Pancreas (tissue), 10 donors: Measurements from ENCODE around the gene P2RX3. TPM values are rescaled to one million over a fixed set of nuclear protein-coding genes. Genes with fewer than 3 reads are reported as not detected.
"Not testable (repeated sequence)": the region's sequence is repeated elsewhere in the genome, so short reads cannot be mapped to it uniquely, and the experiment has no call there.

Experiments
- ATAC-seq, 4 donors: fragments of 200-7000 bp; cut with Tn5 transposase; one replicate each; pipeline versions ENCODE4 v1.8.0 to v1.9.1; 2020; ENCODE audit warnings: mild to moderate bottlenecking in 4 of 4, moderate library complexity in 4 of 4
- DNase-seq, 6 donors: peaks; one replicate each; pipeline ENCODE4 v3.0.0-alpha.2; 2020
- FAIRE-seq: peaks from 2 replicates; lab custom pipeline; 2012; peaks lifted over from hg19 to GRCh38; lab: Jason Lieb, UNC
- H3K27ac ChIP-seq, 4 donors: fragments of 200-600 bp; sonication (generic); 1 replicate in 3 of 4; 2 replicates in 1 of 4; pipeline versions ENCODE4 v1.5.0 to v1.8.0; 2020
- H3K27me3 ChIP-seq, 4 donors: fragments of 200-600 bp; one replicate each; pipeline ENCODE4 v1.8.0; 2021
- H3K36me3 ChIP-seq, 3 donors: fragments of 200-600 bp; sonication (generic) in 1 of 3; one replicate each; pipeline versions ENCODE4 v1.5.0 to v1.8.0; 2020 to 2021
- H3K4me1 ChIP-seq, 3 donors: fragments of 200-600 bp; one replicate each; pipeline ENCODE4 v1.8.0; 2021
- H3K4me3 ChIP-seq, 4 donors: fragments of 200-600 bp; sonication (generic) in 2 of 4; one replicate each; pipeline versions ENCODE4 v1.5.0 to v1.8.0; 2020 to 2021
- H3K9me3 ChIP-seq, 4 donors: fragments of 200-600 bp; one replicate each; pipeline ENCODE4 v1.8.0; 2021
- WGBS, 2 donors: extraction: QIAGEN DNeasy Blood & Tissue Kit; methylation state at CpG; one replicate each; pipeline ENCODE4 v1.1.7; 2013; 5-methylcytosine and 5-hydroxymethylcytosine counted together
- intact Hi-C, 3 donors: fragments of 100-400 bp; cut with DNase I; formaldehyde crosslinking; loops; one replicate each; pipeline versions ENCODE4 v1.11.1 to v1.14.2; 2022
- polyA plus RNA-seq, 2 donors: library from polyadenylated mRNA; stranded (reverse); fragments of 200-250 nt; gene quantifications; one replicate each; pipeline ENCODE4 v1.2.3, GENCODE V29; 2013
- total RNA-seq, 6 donors: library from RNA; stranded (reverse); fragmentation: NEBNext Ultra II Directional in 4 of 6; extraction: Animal tissue kit (Norgen Biotek cat#: 25700) in 4 of 6; gene quantifications; one replicate each; pipeline versions ENCODE4 v1.2.1 to v1.2.4, GENCODE V29; 2021 to 2023
- TF ChIP-seq, protein P1 (sequence below), 4 donors: fragments of 200-600 bp; sonication (generic) in 3 of 4; IDR thresholded peaks; one replicate each; pipeline versions ENCODE4 v1.5.0 to v1.8.0; 2021; ENCODE audit warnings: antibody characterized with exemption in 4 of 4
- donor health status: healthy with polysubstance abuse.
- donor health status: DM: no; HTN: no; CAD: no; lungs with moderate emphysema.
- donor health status: DM: no; HTN: no; CAD: no.
- donor health status: control.
- donor health status: control.
- donor health status: Bipolar disorder and iron deficiency.
- donor health status: DM: yes; HTN: yes; CAD: no.
- donor health status: DM: no; HTN: no; CAD: no.
- donor health status: DM: no; HTN: no; CAD: no.
- donor health status: DM: yes; HTN: yes; CAD: no.

Gene P2RX3
- total and polyA plus RNA-seq, 8 donors: 0.07 to 0.16 (median 0.16) TPM; not detected in 5

DNA sequence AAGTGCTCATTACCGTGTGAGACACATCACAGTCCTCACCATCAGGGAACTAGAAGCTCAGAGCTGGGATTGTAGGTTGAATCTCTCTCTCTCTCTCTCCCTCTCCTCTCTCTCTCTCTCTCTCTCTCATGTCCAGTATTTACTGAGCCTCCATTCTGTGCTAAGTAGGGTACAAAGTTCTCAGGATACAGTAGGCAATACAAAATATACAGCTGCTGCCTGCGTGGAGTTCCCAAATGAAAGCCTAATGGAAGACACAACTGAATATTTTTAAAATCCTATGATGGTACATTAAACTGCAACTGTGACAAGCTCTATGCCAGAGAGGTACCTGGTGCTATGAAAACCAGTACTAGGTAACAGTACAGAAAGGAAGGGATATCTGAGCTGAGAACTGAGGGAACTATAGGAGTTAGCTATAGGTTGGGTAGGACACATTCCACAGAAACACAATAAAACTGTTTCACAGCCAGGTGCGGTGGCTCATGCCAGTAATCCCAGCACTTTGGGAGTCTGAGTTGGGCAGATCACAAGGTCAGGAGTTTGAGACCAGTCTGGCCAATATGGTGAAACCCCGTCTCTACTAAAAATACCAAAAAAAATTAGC is 61.9 kb downstream of the P2RX3 start:
- no peak for DNase-seq
- intact Hi-C loops: loop anchor here in 1 of 3 donors (10.0 kb wide), 1 partner anchor 55 kb away; no protein-coding TSS in a partner anchor
- FAIRE-seq: no peak

DNA sequence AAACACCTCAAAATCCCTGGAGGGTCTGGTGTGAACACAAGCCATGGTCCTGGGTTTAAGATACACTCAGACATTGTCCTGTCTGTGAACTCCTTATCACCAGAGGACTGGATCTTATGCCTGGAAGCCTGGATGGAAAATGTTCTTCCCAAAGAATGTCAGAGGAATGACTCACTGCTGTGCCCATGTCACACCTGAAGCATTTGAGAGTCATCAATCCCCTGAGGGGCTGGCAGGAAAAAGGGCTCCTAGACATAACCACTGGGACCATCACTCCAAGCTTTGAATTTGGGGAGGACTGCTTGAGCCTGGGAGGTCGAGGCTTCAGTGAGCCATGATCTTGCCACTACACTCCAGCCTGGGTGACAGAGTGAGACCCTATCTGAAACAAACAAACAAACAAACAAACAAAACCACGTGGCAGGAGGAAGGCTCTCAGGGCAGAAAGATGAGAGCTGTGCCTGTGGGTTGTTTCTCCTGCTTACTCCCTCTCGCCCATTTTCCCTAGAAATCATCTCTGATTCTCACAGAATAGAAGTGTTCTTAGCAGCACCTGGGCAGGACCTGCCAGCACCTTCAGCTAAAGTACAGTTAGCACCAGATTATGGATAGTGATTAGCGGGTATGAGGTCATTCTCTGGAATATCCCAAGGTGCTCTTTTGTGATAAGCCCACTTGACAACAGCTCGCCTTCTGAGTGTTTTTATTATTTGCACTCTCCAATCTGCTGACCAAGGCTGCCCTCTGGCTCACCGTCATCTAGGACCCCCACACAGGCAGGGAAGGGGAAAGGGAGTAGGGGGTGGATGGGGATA is 64.2 kb downstream of the P2RX3 start:
- no peaks in the 10 kb centered on the region for H3K36me3 ChIP-seq
- FAIRE-seq (no peak), DNase-seq (no peak), ATAC-seq (peak in 2 of 4 donors; percentile 41 to 77)
- no peak overlapping the region for H3K27ac ChIP-seq
- no peaks in the 10 kb centered on the region for H3K27me3 ChIP-seq
- H3K4me1 ChIP-seq: peaks cover 0 to 6% (median 0%) of the 10 kb centered on the region in 3 donors
- 47 to 51% methylated on average over 6 of the region's 6 CpGs for WGBS, 2 donors
- TF ChIP-seq, protein P1, sequence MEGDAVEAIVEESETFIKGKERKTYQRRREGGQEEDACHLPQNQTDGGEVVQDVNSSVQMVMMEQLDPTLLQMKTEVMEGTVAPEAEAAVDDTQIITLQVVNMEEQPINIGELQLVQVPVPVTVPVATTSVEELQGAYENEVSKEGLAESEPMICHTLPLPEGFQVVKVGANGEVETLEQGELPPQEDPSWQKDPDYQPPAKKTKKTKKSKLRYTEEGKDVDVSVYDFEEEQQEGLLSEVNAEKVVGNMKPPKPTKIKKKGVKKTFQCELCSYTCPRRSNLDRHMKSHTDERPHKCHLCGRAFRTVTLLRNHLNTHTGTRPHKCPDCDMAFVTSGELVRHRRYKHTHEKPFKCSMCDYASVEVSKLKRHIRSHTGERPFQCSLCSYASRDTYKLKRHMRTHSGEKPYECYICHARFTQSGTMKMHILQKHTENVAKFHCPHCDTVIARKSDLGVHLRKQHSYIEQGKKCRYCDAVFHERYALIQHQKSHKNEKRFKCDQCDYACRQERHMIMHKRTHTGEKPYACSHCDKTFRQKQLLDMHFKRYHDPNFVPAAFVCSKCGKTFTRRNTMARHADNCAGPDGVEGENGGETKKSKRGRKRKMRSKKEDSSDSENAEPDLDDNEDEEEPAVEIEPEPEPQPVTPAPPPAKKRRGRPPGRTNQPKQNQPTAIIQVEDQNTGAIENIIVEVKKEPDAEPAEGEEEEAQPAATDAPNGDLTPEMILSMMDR (IDR thresholded peaks at IDR 0.05): no peak
- H3K9me3 ChIP-seq: no peaks in the 10 kb centered on the region
- no peak overlapping the region for H3K4me3 ChIP-seq
- intact Hi-C loops: loop anchor here in 1 of 3 donors (10.0 kb wide), 1 partner anchor 58 kb away; no protein-coding TSS in a partner anchor

More for the DNA sequence above, 61.9 kb downstream of the P2RX3 start:
- H3K4me3 ChIP-seq: no peak overlapping the region
- TF ChIP-seq, protein P1 (IDR thresholded peaks at IDR 0.05): no peak
- ATAC-seq: no peak
- H3K4me1 ChIP-seq: no peaks in the 10 kb centered on the region
- WGBS, 2 donors: 70 to 74% methylated on average over 4 of the region's 4 CpGs
- H3K36me3 ChIP-seq: no peaks in the 10 kb centered on the region
- no peaks in the 10 kb centered on the region for H3K27me3 ChIP-seq
- H3K9me3 ChIP-seq: no peaks in the 10 kb centered on the region
- H3K27ac ChIP-seq: no peak overlapping the region

DNA sequence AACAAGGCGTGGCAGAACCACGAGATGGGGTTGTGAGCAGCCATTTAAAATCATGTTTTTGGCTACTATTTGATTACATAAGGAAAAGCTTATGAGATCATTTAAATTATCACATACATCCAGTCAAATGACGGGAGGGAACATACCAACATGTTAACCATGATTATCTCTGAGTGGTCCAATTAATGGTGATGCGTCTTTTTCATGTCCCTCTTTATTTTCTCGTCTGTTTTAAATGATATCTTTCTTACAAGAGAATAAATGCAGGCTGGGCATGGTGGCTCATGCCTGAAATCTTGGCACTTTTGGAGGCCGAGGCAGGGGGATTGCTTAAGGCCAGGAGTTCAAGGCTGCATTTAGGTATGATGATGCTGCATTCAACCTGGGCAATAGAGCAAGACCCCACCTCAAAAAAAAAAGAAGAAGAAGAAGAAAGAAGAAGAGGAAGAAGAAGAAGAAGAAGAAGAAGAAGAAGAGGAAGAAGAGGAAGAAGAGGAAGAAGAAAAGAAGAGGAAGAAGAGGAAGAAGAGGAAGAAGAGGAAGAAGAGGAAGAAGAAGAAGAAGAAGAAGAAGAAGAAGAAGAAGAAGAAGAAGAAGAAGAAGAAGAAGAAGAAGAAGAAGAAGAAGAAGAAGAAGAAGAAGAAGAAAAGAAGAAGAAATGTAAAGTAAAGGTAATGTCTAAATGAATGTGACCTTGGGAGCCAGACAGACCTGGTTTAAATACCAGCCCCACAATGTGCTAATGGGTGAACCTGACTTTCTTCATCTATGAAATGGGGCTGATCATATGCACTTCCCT is 65.0 kb downstream of the P2RX3 start:
- intact Hi-C loops: loop anchor here in 1 of 3 donors (10.0 kb wide), 1 partner anchor 58 kb away; no protein-coding TSS in a partner anchor
- not testable (repeated sequence) for DNase-seq, FAIRE-seq, ATAC-seq, H3K9me3 ChIP-seq, H3K27ac ChIP-seq, H3K4me1 ChIP-seq, H3K36me3 ChIP-seq, H3K4me3 ChIP-seq, H3K27me3 ChIP-seq
- WGBS, 2 donors: 79 to 84% methylated on average over 6 of the region's 6 CpGs

GRCh38 chr11:57403802-57404147 is 65.6 kb downstream of the P2RX3 start:
- H3K9me3 ChIP-seq: no peaks in the 10 kb centered on the region
- H3K27ac ChIP-seq: no peak overlapping the region
- TF ChIP-seq, protein P1 (IDR thresholded peaks at IDR 0.05): no peak
- ATAC-seq (no peak), FAIRE-seq (no peak), DNase-seq (no peak)
- no peak overlapping the region for H3K4me3 ChIP-seq
- WGBS, 2 donors: 85 to 97% methylated on average over 2 of the region's 2 CpGs
- H3K27me3 ChIP-seq: no peaks in the 10 kb centered on the region
- no peaks in the 10 kb centered on the region for H3K36me3 ChIP-seq
- H3K4me1 ChIP-seq: peaks cover 0 to 6% (median 0%) of the 10 kb centered on the region in 3 donors
- intact Hi-C loops: loop anchor here in 1 of 3 donors (10.0 kb wide), 1 partner anchor 59 kb away; no protein-coding TSS in a partner anchor
